Panc1 (cell line): ENCODE measurements around the gene LAMTOR1. TPM values are rescaled to one million over a fixed set of nuclear protein-coding genes. Genes with fewer than 3 reads are reported as not detected.
"Not testable (repeated sequence)": the region's sequence is repeated elsewhere in the genome, so short reads cannot be mapped to it uniquely, and the experiment has no call there.

ENCODE experiments used
- ATAC-seq: fragments of 200-7000 bp; cut with Tn5 transposase; 2 replicates; pipeline ENCODE4 v1.9.1; 2020; ENCODE audit warnings: mild to moderate bottlenecking, moderate library complexity
- BruUV-seq: library from RNA; stranded (reverse); fragments of 400-500 nt; replicated peaks from 2 replicates; lab custom pipeline; 2021; lab: Mats Ljungman, UMichigan
- CTCF ChIA-PET: fragments of 300-600 bp; sonication (Branson Sonifier 250); formaldehyde crosslinking; loops from one replicate; lab custom pipeline; 2022; ENCODE audit warnings: antibody characterized with exemption; lab: Charles Lee
- POLR2A ChIA-PET: fragments of 300-600 bp; sonication (Branson Sonifier 250); formaldehyde crosslinking; loops from one replicate; lab custom pipeline; 2022; ENCODE audit warnings: antibody characterized with exemption; lab: Charles Lee
- DNase-seq: peaks from one replicate; pipeline ENCODE4 v3.0.0-alpha.2; 2010; ENCODE audit warnings: low read depth, low spot score
- H3K27ac ChIP-seq: 2 replicates; pipeline ENCODE4 v1.5.1; 2011; ENCODE audit warnings: mild to moderate bottlenecking, low read length, inconsistent platforms
- H3K27me3 ChIP-seq: fragments of 200-500 bp; sonication (Bioruptor generic); 2 replicates; pipeline ENCODE4 v1.6.0; 2014; ENCODE audit warnings: low read length, inconsistent platforms; ENCODE audit not compliant: control insufficient read depth, insufficient read depth
- H3K36me3 ChIP-seq: fragments of 200-500 bp; sonication (Bioruptor generic); 2 replicates; pipeline ENCODE4 v1.5.1; 2014; ENCODE audit warnings: inconsistent platforms, mild to moderate bottlenecking, low read length, moderate library complexity; ENCODE audit not compliant: control insufficient read depth, insufficient read depth
- H3K4me1 ChIP-seq: 2 replicates; pipeline ENCODE4 v1.5.1; 2011; ENCODE audit warnings: inconsistent platforms, mild to moderate bottlenecking, low read length, moderate library complexity; ENCODE audit not compliant: control insufficient read depth, insufficient read depth
- H3K4me3 ChIP-seq, 2 experiments: 2 replicates each; pipeline ENCODE4 v1.5.1; 2011 to 2012; ENCODE audit warnings: low read depth in 2 of 2, low read length in 2 of 2, mild to moderate bottlenecking in 2 of 2, inconsistent platforms in 1 of 2, moderate library complexity in 1 of 2
- H3K9me3 ChIP-seq: fragments of 200-500 bp; sonication (Bioruptor generic); 2 replicates; pipeline ENCODE4 v1.5.1; 2014; ENCODE audit warnings: low read depth, mild to moderate bottlenecking, inconsistent platforms, low read length, moderate library complexity; ENCODE audit not compliant: control insufficient read depth, insufficient read depth
- CTCF ChIP-seq: fragments of 450-650 bp; IDR thresholded peaks from 2 replicates; pipeline ENCODE4 v1.5.1; 2017; ENCODE audit warnings: mild to moderate bottlenecking
- POLR2AphosphoS5 ChIP-seq: IDR thresholded peaks from 2 replicates; pipeline ENCODE4 v1.6.1; 2012; ENCODE audit warnings: mild to moderate bottlenecking, low read depth, low read length, moderate library complexity
- REST ChIP-seq, 2 experiments: IDR thresholded peaks; 2 replicates each; pipeline ENCODE4 v1.6.1; 2011 to 2012; ENCODE audit warnings: low read depth in 2 of 2, control low read depth in 1 of 2, low read length in 1 of 2, mild to moderate bottlenecking in 1 of 2, moderate library complexity in 1 of 2; ENCODE audit not compliant: insufficient read depth in 1 of 2
- SIN3A ChIP-seq: IDR thresholded peaks from 2 replicates; pipeline ENCODE4 v1.6.1; 2012; ENCODE audit warnings: low read depth, mild to moderate bottlenecking, low read length, moderate library complexity, borderline replicate concordance; ENCODE audit not compliant: insufficient read depth
- TCF7L2 ChIP-seq: IDR thresholded peaks from 2 replicates; pipeline ENCODE4 v1.6.1; 2011; ENCODE audit warnings: mild to moderate bottlenecking, low read depth, low read length, inconsistent platforms
- in situ Hi-C: cut with HindIII; loops from 2 replicates; pipeline ENCODE4 v1.10.0; 2016; ENCODE audit warnings: low sequenced_read_pairs, low pct_unique_long_range_greater_than_20kb
- intact Hi-C: fragments of 100-400 bp; cut with micrococcal nuclease; formaldehyde crosslinking; loops from one replicate; pipeline ENCODE4 v1.10.0; 2022; ENCODE audit not compliant: unreplicated experiment
- total RNA-seq: library from RNA; stranded (reverse); gene quantifications from one replicate; pipeline ENCODE4 v1.2.1, GENCODE V29; 2021; ENCODE audit not compliant: unreplicated experiment

The LAMTOR1 gene
- total RNA-seq, 1 experiment from 2014 or later, result 126 TPM

GRCh38 chr11:72136684-72137262, 33.7 kb upstream of the LAMTOR1 start:
- no peaks in the 10 kb centered on the region for H3K4me1 ChIP-seq
- H3K27me3 ChIP-seq, result peaks cover 4% of the 10 kb centered on the region; the same call in 1 of the 2 replicates
- ChIA-PET CTCF (interaction anchor here (0.5 kb wide), 1 partner anchor 359 kb away, joined by 6 read pairs; no protein-coding TSS in a partner anchor), POLR2A (no interaction called here)
- no peak overlapping the region for H3K27ac ChIP-seq
- no peak overlapping the region for H3K4me3 ChIP-seq
- ATAC-seq (no peak), DNase-seq (no peak)
- intact Hi-C loops, result no loop called here
- BruUV-seq, result no TSS peak
- no peaks in the 10 kb centered on the region for H3K9me3 ChIP-seq
- H3K36me3 ChIP-seq, result no peaks in the 10 kb centered on the region
- in situ Hi-C loops, result no loop called here
- TF ChIP-seq POLR2AphosphoS5, result no peak
- TF ChIP-seq CTCF, result no peak

GRCh38 chr11:72135891-72136683, 33.0 kb upstream of the LAMTOR1 start:
- Histone ChIP-seq H3K4me1 (no peaks in the 10 kb centered on the region), H3K27ac (no peak overlapping the region), H3K36me3 (no peaks in the 10 kb centered on the region), H3K27me3 (peaks cover 7% of the 10 kb centered on the region; the same call in 1 of the 2 replicates), H3K9me3 (no peaks in the 10 kb centered on the region), H3K4me3 (no peak overlapping the region)
- ChIA-PET POLR2A (no interaction called here), CTCF (interaction anchor here (0.5 kb wide), 1 partner anchor 359 kb away, joined by 6 read pairs; no protein-coding TSS in a partner anchor)
- DNase-seq, result no peak
- intact Hi-C loops (no loop called here), in situ Hi-C loops (no loop called here)
- ATAC-seq, result no peak; the same call in 1 of the 2 replicates
- TF ChIP-seq POLR2AphosphoS5 (no peak), TCF7L2 (no peak), REST (IDR thresholded peaks at IDR 0.05; ENCODE audit: insufficient read depth in 1 of 2, low read depth in 2 of 2, low read length in 1 of 2) (no peak), SIN3A (no peak), CTCF (no peak)
- BruUV-seq, result no TSS peak

GRCh38 chr11:72135473-72135872, 32.4 kb upstream of the LAMTOR1 start, which contains the start of gene FOLR3:
Gene FOLR3 (plus strand): TSS chr11:72135725. CDS start chr11:72135953, 228 bp downstream.
- H3K27me3 ChIP-seq, BruUV-seq, H3K27ac ChIP-seq, intact Hi-C loops, ATAC-seq, DNase-seq, H3K4me3 ChIP-seq, H3K36me3 ChIP-seq, H3K4me1 ChIP-seq, H3K9me3 ChIP-seq, CTCF ChIA-PET, in situ Hi-C loops: not testable (repeated sequence)
- POLR2A ChIA-PET, result interaction anchor here (0.7 kb wide), 1 partner anchor 19 kb away, joined by 3 read pairs; no protein-coding TSS in a partner anchor
